Endodermal cell (in vitro differentiated cells): ENCODE results near the gene MARCHF5. TPM values are rescaled to one million over a fixed set of nuclear protein-coding genes. Genes with fewer than 3 reads are reported as not detected.
"Not testable (repeated sequence)": the region's sequence is repeated elsewhere in the genome, so short reads cannot be mapped to it uniquely, and the experiment has no call there.

Experiments
- DNase-seq: peaks from one replicate; pipeline ENCODE4 v3.0.0-alpha.2; 2017
- H3K27ac ChIP-seq: 2 replicates; pipeline ENCODE4 v1.5.1; 2013; ENCODE audit warnings: mild to moderate bottlenecking, low read depth, low read length, moderate library complexity
- H3K27me3 ChIP-seq: 2 replicates; pipeline ENCODE4 v1.6.1; 2013; ENCODE audit warnings: mild to moderate bottlenecking, low read length, moderate library complexity; ENCODE audit not compliant: insufficient read depth, control insufficient read depth, poor library complexity, severe bottlenecking
- H3K36me3 ChIP-seq: 2 replicates; pipeline ENCODE4 v1.7.0; 2013; ENCODE audit warnings: mild to moderate bottlenecking, low read length, moderate library complexity; ENCODE audit not compliant: control insufficient read depth, insufficient read depth
- H3K4me1 ChIP-seq: one replicate; pipeline ENCODE4 v1.7.0; 2013; ENCODE audit warnings: low read length; ENCODE audit not compliant: control insufficient read depth, insufficient read depth
- H3K4me3 ChIP-seq: 2 replicates; pipeline ENCODE4 v1.5.1; 2013; ENCODE audit warnings: mild to moderate bottlenecking, low read length, moderate library complexity
- H3K9ac ChIP-seq: 2 replicates; pipeline ENCODE4 v1.6.1; 2013; ENCODE audit warnings: mild to moderate bottlenecking, low read length, moderate library complexity; ENCODE audit not compliant: poor library complexity, severe bottlenecking; ENCODE audit errors: extremely low read depth
- H3K9me3 ChIP-seq: 2 replicates; pipeline ENCODE4 v1.6.1; 2013; ENCODE audit warnings: mild to moderate bottlenecking, low read length, moderate library complexity; ENCODE audit not compliant: control insufficient read depth
- H3K27ac Mint-ChIP-seq: 2 replicates; pipeline ENCODE4 v1.8.0; 2020; ENCODE audit warnings: mixed read lengths
- H3K27me3 Mint-ChIP-seq: 2 replicates; pipeline ENCODE4 v1.8.0; 2021; ENCODE audit warnings: mild to moderate bottlenecking, mixed read lengths; ENCODE audit not compliant: insufficient read depth
- H3K36me3 Mint-ChIP-seq: 2 replicates; pipeline ENCODE4 v1.8.0; 2020; ENCODE audit warnings: low read depth, mixed read lengths
- H3K4me1 Mint-ChIP-seq: 2 replicates; pipeline ENCODE4 v1.8.0; 2020; ENCODE audit warnings: mixed read lengths
- H3K4me3 Mint-ChIP-seq: 2 replicates; pipeline ENCODE4 v1.8.0; 2020; ENCODE audit warnings: mild to moderate bottlenecking, moderate library complexity, mixed read lengths
- H3K9me3 Mint-ChIP-seq: 2 replicates; pipeline ENCODE4 v1.8.0; 2020; ENCODE audit warnings: mild to moderate bottlenecking, mixed read lengths
- CTCF ChIP-seq: fragments of 200-600 bp; sonication (generic); conservative IDR thresholded peaks from 2 replicates; pipeline ENCODE4 v1.5.0; 2021; ENCODE audit warnings: antibody characterized with exemption, mild to moderate bottlenecking
- WGBS, 2 experiments: methylation state at CpG; one replicate each; pipeline versions ENCODE4 v1.1.5 to v1.1.7; 2013; ENCODE audit warnings: missing lambda C conversion rate in 2 of 2, mixed read lengths in 1 of 2; ENCODE audit not compliant: insufficient coverage in 1 of 2, insufficient read length in 1 of 2; 5-methylcytosine and 5-hydroxymethylcytosine counted together
- total RNA-seq, 2 donors: library from RNA; stranded (reverse); fragmentation: NEBNext Ultra II Directional in 1 of 2; extraction: Animal tissue kit (Norgen Biotek cat#: 25700) in 1 of 2; gene quantifications; 2 replicates in 1 of 2; 3 replicates in 1 of 2; pipeline ENCODE4 v1.2.1, GENCODE V29; 2021

MARCHF5 gene
- total RNA-seq, 2 donors from 2014 or later, result 29.8 to 38.0 TPM

DNA sequence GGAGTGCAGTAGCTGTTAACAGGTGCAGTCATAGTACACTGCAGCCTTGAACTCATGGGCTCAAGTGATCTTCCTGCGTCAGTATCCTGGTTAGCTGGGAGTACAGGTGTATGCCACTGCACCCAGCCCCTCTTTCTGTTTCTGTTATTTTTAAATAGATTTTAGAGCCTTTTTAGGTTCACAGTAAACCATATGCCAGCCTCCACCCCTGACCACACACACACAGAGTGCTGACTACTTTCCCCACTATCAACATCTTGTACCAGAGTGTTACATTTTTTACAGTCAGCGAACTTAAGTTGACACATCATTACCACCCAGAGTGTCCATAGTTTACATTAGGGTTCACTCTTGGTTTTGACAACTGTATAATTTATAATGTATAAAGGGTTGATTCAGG lies 32.1 kb downstream of the MARCHF5 start:
- Histone ChIP-seq H3K36me3 (peaks cover 26% of the 10 kb centered on the region), H3K27me3 (no peaks in the 10 kb centered on the region), H3K4me3 (no peak overlapping the region), H3K9me3 (no peaks in the 10 kb centered on the region), H3K27ac (no peak overlapping the region), H3K9ac (no peak overlapping the region), H3K4me1 (no peaks in the 10 kb centered on the region)
- Mint-ChIP-seq H3K36me3 (peaks cover 29% of the 10 kb centered on the region), H3K4me3 (no peak overlapping the region), H3K9me3 (no peaks in the 10 kb centered on the region), H3K4me1 (peaks cover 13% of the 10 kb centered on the region), H3K27me3 (no peaks in the 10 kb centered on the region), H3K27ac (no peak overlapping the region)
- no peak for TF ChIP-seq CTCF
- DNase-seq, result no peak
- 94% methylated on average over 2 of the region's 2 CpGs; no CpG with 5 or more reads in 1 of the 2 experiments for WGBS, 2 experiments

GRCh38 chr10:92327445-92328433 lies 36.8 kb downstream of the MARCHF5 start:
- WGBS, 2 experiments, result 94 to 100% methylated on average over 2 to 3 of the region's 3 CpGs
- no peak overlapping the region for H3K27ac Mint-ChIP-seq

DNA sequence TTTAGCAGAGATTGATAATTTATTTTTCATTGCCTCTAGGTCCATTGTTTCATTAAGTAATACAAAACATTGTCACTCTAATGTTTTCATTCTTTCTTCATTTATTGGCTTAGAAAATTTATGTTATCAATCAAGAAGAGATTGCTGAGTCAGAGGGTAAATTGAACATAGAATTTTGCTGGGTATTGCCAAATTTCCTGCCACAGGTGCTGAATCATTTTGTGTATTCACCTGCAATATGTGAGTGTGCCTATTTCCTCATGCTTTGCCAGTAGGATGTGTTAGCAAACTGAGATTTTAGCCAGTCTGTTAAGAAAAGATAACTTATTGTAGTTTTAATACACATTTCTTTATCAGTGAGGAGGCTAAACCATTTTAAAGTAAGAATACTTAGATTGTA lies 38.0 kb downstream of the MARCHF5 start:
- Mint-ChIP-seq H3K27me3 (no peaks in the 10 kb centered on the region), H3K27ac (peak overlapping the region; percentile 31), H3K4me1 (peaks cover 32% of the 10 kb centered on the region), H3K9me3 (no peaks in the 10 kb centered on the region), H3K4me3 (no peak overlapping the region), H3K36me3 (peaks cover 14% of the 10 kb centered on the region)
- no peak overlapping the region for H3K4me3 ChIP-seq
- DNase-seq, result no peak
- H3K9me3 ChIP-seq, result no peaks in the 10 kb centered on the region
- peaks cover 9% of the 10 kb centered on the region for H3K36me3 ChIP-seq
- TF ChIP-seq CTCF, result no peak
- H3K9ac ChIP-seq, result no peak overlapping the region
- H3K27ac ChIP-seq, result no peak overlapping the region
- peaks cover 4% of the 10 kb centered on the region for H3K4me1 ChIP-seq
- H3K27me3 ChIP-seq, result no peaks in the 10 kb centered on the region

More at GRCh38 chr10:92327445-92328433, 36.8 kb downstream of the MARCHF5 start:
- no peak overlapping the region for H3K27ac ChIP-seq
- H3K9ac ChIP-seq, result no peak overlapping the region
- no peak overlapping the region for H3K4me3 Mint-ChIP-seq
- peaks cover 32% of the 10 kb centered on the region for H3K4me1 Mint-ChIP-seq
- no peaks in the 10 kb centered on the region for H3K9me3 Mint-ChIP-seq
- peaks cover 16% of the 10 kb centered on the region for H3K36me3 ChIP-seq
- no peak overlapping the region for H3K4me3 ChIP-seq
- no peak for TF ChIP-seq CTCF
- H3K9me3 ChIP-seq, result no peaks in the 10 kb centered on the region
- no peaks in the 10 kb centered on the region for H3K27me3 ChIP-seq
- no peaks in the 10 kb centered on the region for H3K27me3 Mint-ChIP-seq
- peaks cover 10% of the 10 kb centered on the region for H3K36me3 Mint-ChIP-seq
- no peak for DNase-seq
- peaks cover 4% of the 10 kb centered on the region for H3K4me1 ChIP-seq

GRCh38 chr10:92329927-92330326 lies 39.0 kb downstream of the MARCHF5 start:
- not testable (repeated sequence) for H3K27ac ChIP-seq, H3K36me3 ChIP-seq, H3K4me3 ChIP-seq, H3K4me1 ChIP-seq, DNase-seq, H3K27me3 ChIP-seq, H3K4me3 Mint-ChIP-seq, H3K9me3 Mint-ChIP-seq, H3K27me3 Mint-ChIP-seq, H3K9ac ChIP-seq, H3K9me3 ChIP-seq
- Mint-ChIP-seq H3K27ac (peak overlapping the region; percentile 9), H3K36me3 (peaks cover 12% of the 10 kb centered on the region), H3K4me1 (peaks cover 35% of the 10 kb centered on the region)
- 90% methylated on average over 6 of the region's 6 CpGs for WGBS, 2 experiments
